CD4-positive, alpha-beta T cell treated with Interleukin-21 for 1 hour (primary cell): ENCODE data around the gene RPL9.
"Not testable (repeated sequence)": the region's sequence is repeated elsewhere in the genome, so short reads cannot be mapped to it uniquely, and the experiment has no call there.

Source experiments
- DNase-seq: peaks from one replicate; pipeline ENCODE4 v3.0.0-alpha.2; 2020

The RPL9 gene

GRCh38 chr4:39422247-39422646 lies 36.5 kb downstream of the RPL9 start:
- DNase-seq, result no peak

- no peak for DNase-seq
Measured at GRCh38 chr4:39415678-39416283, 42.9 kb downstream of the RPL9 start.

- DNase-seq, result not testable (repeated sequence)
Measured at GRCh38 chr4:39411561-39411960, 47.2 kb downstream of the RPL9 start.

- peak; percentile 3 for DNase-seq
Measured at GRCh38 chr4:39410415-39410814, 48.3 kb downstream of the RPL9 start.

- DNase-seq, result no peak
Measured at GRCh38 chr4:39407584-39407885, 51.2 kb downstream of the RPL9 start.

GRCh38 chr4:39406763-39407583 lies 51.7 kb downstream of the RPL9 start, which contains the start of gene KLB:
TSS of gene KLB (plus strand) at chr4:39406930. CDS start at chr4:39406950, 20 bp downstream.
- DNase-seq, result no peak
